Measurements from ENCODE around the gene RLIM.

RLIM gene

DNA sequence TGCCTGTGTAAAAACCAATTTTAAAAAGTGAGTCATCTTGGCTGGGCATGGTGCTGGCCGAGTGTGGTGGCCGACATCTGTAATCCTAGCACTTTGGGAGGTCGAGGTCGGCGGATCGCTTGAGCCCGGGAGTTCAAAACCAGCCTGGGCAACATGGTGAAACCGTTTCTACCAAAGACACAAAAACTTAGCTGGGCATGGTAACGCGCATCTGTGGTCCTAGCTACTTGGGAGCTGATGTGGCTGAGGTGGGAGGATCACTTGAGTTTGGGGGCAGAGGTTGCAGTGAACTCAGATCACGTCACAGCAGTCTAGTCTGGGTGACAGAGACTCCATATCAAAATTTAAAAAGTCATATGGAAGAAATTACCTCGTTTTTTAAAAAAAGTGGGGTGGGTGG is 7.6 kb downstream of the RLIM start:
- TF ChIP-seq RARB (CRISPR knock-in tag; IDR thresholded peaks at IDR 0.05) = no peak
- TF ChIP-seq ZFP30 (CRISPR knock-in tag; IDR thresholded peaks at IDR 0.05) = no peak
- TF ChIP-seq ZNF8 (CRISPR knock-in tag; IDR thresholded peaks at IDR 0.05) = no peak
- TF ChIP-seq PPARA (CRISPR knock-in tag; IDR thresholded peaks at IDR 0.05; ENCODE audit: borderline replicate concordance) = no peak
- no peak for TF ChIP-seq ZNF565 (CRISPR knock-in tag; conservative IDR thresholded peaks at IDR 0.05; ENCODE audit: low read depth)
- TF ChIP-seq, protein P1, sequence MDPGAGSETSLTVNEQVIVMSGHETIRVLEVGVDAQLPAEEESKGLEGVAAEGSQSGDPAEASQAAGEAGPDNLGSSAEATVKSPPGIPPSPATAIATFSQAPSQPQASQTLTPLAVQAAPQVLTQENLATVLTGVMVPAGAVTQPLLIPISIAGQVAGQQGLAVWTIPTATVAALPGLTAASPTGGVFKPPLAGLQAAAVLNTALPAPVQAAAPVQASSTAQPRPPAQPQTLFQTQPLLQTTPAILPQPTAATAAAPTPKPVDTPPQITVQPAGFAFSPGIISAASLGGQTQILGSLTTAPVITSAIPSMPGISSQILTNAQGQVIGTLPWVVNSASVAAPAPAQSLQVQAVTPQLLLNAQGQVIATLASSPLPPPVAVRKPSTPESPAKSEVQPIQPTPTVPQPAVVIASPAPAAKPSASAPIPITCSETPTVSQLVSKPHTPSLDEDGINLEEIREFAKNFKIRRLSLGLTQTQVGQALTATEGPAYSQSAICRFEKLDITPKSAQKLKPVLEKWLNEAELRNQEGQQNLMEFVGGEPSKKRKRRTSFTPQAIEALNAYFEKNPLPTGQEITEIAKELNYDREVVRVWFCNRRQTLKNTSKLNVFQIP (CRISPR knock-in tag; IDR thresholded peaks at IDR 0.05; ENCODE audit: borderline replicate concordance, low read depth) = no peak
- no peak for TF ChIP-seq OSR1 (CRISPR knock-in tag; IDR thresholded peaks at IDR 0.05)
- no peak for TF ChIP-seq ESRRG (CRISPR knock-in tag; IDR thresholded peaks at IDR 0.05)
- no peak for TF ChIP-seq SNAI2 (CRISPR knock-in tag; IDR thresholded peaks at IDR 0.05)
- no peak for TF ChIP-seq BACH2 (CRISPR knock-in tag; IDR thresholded peaks at IDR 0.05; ENCODE audit: borderline replicate concordance)
- TF ChIP-seq, protein P2, sequence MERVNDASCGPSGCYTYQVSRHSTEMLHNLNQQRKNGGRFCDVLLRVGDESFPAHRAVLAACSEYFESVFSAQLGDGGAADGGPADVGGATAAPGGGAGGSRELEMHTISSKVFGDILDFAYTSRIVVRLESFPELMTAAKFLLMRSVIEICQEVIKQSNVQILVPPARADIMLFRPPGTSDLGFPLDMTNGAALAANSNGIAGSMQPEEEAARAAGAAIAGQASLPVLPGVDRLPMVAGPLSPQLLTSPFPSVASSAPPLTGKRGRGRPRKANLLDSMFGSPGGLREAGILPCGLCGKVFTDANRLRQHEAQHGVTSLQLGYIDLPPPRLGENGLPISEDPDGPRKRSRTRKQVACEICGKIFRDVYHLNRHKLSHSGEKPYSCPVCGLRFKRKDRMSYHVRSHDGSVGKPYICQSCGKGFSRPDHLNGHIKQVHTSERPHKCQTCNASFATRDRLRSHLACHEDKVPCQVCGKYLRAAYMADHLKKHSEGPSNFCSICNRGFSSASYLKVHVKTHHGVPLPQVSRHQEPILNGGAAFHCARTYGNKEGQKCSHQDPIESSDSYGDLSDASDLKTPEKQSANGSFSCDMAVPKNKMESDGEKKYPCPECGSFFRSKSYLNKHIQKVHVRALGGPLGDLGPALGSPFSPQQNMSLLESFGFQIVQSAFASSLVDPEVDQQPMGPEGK (CRISPR knock-in tag; IDR thresholded peaks at IDR 0.05; ENCODE audit: borderline replicate concordance) = no peak
- TF ChIP-seq TOX (CRISPR knock-in tag; IDR thresholded peaks at IDR 0.05; ENCODE audit: borderline replicate concordance) = no peak
- TF ChIP-seq, protein P3, sequence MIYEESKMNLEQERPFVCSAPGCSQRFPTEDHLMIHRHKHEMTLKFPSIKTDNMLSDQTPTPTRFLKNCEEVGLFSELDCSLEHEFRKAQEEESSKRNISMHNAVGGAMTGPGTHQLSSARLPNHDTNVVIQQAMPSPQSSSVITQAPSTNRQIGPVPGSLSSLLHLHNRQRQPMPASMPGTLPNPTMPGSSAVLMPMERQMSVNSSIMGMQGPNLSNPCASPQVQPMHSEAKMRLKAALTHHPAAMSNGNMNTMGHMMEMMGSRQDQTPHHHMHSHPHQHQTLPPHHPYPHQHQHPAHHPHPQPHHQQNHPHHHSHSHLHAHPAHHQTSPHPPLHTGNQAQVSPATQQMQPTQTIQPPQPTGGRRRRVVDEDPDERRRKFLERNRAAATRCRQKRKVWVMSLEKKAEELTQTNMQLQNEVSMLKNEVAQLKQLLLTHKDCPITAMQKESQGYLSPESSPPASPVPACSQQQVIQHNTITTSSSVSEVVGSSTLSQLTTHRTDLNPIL (CRISPR knock-in tag; IDR thresholded peaks at IDR 0.05; ENCODE audit: low read depth) = no peak
- no peak for TF ChIP-seq ZFP3 (CRISPR knock-in tag; IDR thresholded peaks at IDR 0.05)
- TF ChIP-seq TCF4 (CRISPR knock-in tag; IDR thresholded peaks at IDR 0.05; ENCODE audit: borderline replicate concordance) = no peak
- TF ChIP-seq, protein P4, sequence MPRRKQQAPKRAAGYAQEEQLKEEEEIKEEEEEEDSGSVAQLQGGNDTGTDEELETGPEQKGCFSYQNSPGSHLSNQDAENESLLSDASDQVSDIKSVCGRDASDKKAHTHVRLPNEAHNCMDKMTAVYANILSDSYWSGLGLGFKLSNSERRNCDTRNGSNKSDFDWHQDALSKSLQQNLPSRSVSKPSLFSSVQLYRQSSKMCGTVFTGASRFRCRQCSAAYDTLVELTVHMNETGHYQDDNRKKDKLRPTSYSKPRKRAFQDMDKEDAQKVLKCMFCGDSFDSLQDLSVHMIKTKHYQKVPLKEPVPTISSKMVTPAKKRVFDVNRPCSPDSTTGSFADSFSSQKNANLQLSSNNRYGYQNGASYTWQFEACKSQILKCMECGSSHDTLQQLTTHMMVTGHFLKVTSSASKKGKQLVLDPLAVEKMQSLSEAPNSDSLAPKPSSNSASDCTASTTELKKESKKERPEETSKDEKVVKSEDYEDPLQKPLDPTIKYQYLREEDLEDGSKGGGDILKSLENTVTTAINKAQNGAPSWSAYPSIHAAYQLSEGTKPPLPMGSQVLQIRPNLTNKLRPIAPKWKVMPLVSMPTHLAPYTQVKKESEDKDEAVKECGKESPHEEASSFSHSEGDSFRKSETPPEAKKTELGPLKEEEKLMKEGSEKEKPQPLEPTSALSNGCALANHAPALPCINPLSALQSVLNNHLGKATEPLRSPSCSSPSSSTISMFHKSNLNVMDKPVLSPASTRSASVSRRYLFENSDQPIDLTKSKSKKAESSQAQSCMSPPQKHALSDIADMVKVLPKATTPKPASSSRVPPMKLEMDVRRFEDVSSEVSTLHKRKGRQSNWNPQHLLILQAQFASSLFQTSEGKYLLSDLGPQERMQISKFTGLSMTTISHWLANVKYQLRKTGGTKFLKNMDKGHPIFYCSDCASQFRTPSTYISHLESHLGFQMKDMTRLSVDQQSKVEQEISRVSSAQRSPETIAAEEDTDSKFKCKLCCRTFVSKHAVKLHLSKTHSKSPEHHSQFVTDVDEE (CRISPR knock-in tag; IDR thresholded peaks at IDR 0.05) = no peak
- TF ChIP-seq, protein P5, sequence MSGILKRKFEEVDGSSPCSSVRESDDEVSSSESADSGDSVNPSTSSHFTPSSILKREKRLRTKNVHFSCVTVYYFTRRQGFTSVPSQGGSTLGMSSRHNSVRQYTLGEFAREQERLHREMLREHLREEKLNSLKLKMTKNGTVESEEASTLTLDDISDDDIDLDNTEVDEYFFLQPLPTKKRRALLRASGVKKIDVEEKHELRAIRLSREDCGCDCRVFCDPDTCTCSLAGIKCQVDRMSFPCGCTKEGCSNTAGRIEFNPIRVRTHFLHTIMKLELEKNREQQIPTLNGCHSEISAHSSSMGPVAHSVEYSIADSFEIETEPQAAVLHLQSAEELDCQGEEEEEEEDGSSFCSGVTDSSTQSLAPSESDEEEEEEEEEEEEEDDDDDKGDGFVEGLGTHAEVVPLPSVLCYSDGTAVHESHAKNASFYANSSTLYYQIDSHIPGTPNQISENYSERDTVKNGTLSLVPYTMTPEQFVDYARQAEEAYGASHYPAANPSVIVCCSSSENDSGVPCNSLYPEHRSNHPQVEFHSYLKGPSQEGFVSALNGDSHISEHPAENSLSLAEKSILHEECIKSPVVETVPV (CRISPR knock-in tag; IDR thresholded peaks at IDR 0.05) = no peak
- no peak for TF ChIP-seq ARNTL (CRISPR knock-in tag; IDR thresholded peaks at IDR 0.05; ENCODE audit: borderline replicate concordance, low read depth)
- TF ChIP-seq ZNF70 (CRISPR knock-in tag; IDR thresholded peaks at IDR 0.05) = no peak
- no peak for TF ChIP-seq CSDC2 (CRISPR knock-in tag; IDR thresholded peaks at IDR 0.05)
- ATAC-seq = no peak

DNA sequence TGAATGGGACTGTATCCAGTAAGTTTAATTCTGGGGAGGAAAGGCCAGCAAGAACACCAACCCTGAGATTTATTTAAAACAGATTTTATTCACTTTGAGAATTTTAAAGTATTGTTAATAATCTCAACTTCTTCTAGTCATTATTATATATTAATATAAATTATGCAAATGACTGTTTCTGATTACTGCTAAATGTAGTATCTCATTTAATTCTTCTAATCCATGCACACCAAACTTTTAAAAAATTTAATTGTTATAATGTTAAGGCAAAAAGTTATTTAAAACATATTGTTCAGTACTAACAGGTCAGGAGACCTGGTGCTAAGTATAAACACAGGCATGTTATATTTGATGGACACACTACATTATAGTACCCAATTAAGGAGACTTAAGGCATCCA is 8.1 kb downstream of the RLIM start:
- ATAC-seq = no peak
- TF ChIP-seq, protein P2 (CRISPR knock-in tag; IDR thresholded peaks at IDR 0.05; ENCODE audit: borderline replicate concordance) = no peak
- TF ChIP-seq OSR1 (CRISPR knock-in tag; IDR thresholded peaks at IDR 0.05) (no peak), TCF4 (CRISPR knock-in tag; IDR thresholded peaks at IDR 0.05; ENCODE audit: borderline replicate concordance) (no peak), GLIS3 (CRISPR knock-in tag; IDR thresholded peaks at IDR 0.05) (no peak), SNAI2 (CRISPR knock-in tag; IDR thresholded peaks at IDR 0.05) (no peak)
- TF ChIP-seq, protein P5 (CRISPR knock-in tag; IDR thresholded peaks at IDR 0.05) = no peak
- TF ChIP-seq, protein P3 (CRISPR knock-in tag; IDR thresholded peaks at IDR 0.05; ENCODE audit: low read depth) = no peak

All from SK-N-SH treated with all-trans-retinoic acid at 6 μM for 48 hours (cell line).